ENCODE data around the gene CDH26.

CDH26 gene

GRCh38 chr20:59961423-59961822, 3.2 kb downstream of the CDH26 start:
- DNase-seq (ENCODE audit: low read depth): no peak
- H3K4me3 ChIP-seq (replicated peaks; ENCODE audit: low read depth, low read length): no peak overlapping the region
- TF ChIP-seq, protein P1, sequence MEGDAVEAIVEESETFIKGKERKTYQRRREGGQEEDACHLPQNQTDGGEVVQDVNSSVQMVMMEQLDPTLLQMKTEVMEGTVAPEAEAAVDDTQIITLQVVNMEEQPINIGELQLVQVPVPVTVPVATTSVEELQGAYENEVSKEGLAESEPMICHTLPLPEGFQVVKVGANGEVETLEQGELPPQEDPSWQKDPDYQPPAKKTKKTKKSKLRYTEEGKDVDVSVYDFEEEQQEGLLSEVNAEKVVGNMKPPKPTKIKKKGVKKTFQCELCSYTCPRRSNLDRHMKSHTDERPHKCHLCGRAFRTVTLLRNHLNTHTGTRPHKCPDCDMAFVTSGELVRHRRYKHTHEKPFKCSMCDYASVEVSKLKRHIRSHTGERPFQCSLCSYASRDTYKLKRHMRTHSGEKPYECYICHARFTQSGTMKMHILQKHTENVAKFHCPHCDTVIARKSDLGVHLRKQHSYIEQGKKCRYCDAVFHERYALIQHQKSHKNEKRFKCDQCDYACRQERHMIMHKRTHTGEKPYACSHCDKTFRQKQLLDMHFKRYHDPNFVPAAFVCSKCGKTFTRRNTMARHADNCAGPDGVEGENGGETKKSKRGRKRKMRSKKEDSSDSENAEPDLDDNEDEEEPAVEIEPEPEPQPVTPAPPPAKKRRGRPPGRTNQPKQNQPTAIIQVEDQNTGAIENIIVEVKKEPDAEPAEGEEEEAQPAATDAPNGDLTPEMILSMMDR (IDR thresholded peaks at IDR 0.05; ENCODE audit: low read length, missing control alignments): no peak

DNA sequence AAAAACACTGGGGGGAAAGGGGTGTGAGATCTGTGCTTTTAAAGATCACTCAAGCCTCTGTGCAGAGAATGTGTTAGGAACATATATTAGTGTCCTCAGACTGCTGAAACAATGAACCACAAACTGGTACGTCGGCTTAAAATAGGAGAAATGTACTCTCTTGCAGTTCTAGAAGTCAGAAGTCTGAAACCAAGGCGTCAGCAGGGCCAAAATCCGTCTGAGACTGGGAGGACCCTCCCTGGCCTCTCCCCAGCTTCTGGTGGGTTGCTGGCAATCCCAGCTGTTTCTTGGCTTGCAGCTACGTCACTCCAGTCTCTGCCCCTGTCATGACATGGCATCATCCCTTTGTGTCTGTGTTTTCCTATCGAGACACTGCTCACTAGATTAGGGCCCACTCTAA, 3.9 kb downstream of the CDH26 start:
- H3K4me3 ChIP-seq (replicated peaks; ENCODE audit: low read depth, low read length): no peak overlapping the region
- DNase-seq (ENCODE audit: low read depth): no peak
- TF ChIP-seq, protein P1 (IDR thresholded peaks at IDR 0.05; ENCODE audit: low read length, missing control alignments): no peak

GRCh38 chr20:59966428-59966827, 8.2 kb downstream of the CDH26 start:
- no peak for DNase-seq (ENCODE audit: low read depth)
- TF ChIP-seq, protein P1 (IDR thresholded peaks at IDR 0.05; ENCODE audit: low read length, missing control alignments): no peak
- no peak overlapping the region for H3K4me3 ChIP-seq (replicated peaks; ENCODE audit: low read depth, low read length)

GRCh38 chr20:59971428-59971827, 13.2 kb downstream of the CDH26 start:
- TF ChIP-seq, protein P1 (IDR thresholded peaks at IDR 0.05; ENCODE audit: low read length, missing control alignments): no peak
- no peak for DNase-seq (ENCODE audit: low read depth)
- no peak overlapping the region for H3K4me3 ChIP-seq (replicated peaks; ENCODE audit: low read depth, low read length)

GRCh38 chr20:59972037-59972801, 14.0 kb downstream of the CDH26 start:
- TF ChIP-seq, protein P1 (IDR thresholded peaks at IDR 0.05; ENCODE audit: low read length, missing control alignments): no peak
- no peak overlapping the region for H3K4me3 ChIP-seq (replicated peaks; ENCODE audit: low read depth, low read length)
- DNase-seq (ENCODE audit: low read depth): no peak

DNA sequence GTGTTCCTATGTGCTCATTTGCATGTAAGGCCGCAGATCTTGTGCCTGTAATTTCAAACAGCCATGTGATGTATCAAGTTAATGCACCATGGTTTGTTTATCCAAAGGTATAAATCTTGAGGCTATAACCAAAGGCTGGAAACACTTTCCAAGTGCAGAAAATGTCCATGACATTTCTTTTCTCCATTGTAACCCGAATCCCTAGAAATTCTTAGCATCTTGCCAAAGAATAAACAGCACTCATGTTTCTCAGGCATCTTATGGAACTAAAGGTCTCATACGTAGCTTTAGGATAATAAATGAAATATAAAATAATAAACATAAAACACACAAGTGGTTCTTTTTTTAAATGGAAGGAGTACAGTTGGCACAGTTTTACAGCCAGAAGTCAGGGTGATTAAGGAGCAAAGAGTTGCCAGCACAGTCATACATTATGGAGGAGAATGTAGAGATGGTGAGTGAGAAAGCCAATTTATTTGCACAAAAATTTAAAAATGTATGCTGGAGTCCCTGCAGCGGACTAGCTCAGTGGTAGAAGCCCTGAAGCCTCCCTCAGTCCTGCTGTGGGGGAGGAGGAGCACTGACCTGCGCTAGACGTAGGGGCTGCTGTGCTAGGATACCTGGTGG, 18.0 kb downstream of the CDH26 start:
- TF ChIP-seq, protein P1 (IDR thresholded peaks at IDR 0.05; ENCODE audit: low read length, missing control alignments): no peak
- H3K4me3 ChIP-seq (replicated peaks; ENCODE audit: low read depth, low read length): no peak overlapping the region
- DNase-seq (ENCODE audit: low read depth): no peak

All from fibroblast of pulmonary artery (primary cell).